K562 (cell line): ENCODE data around the gene USP35. TPM values are rescaled to one million over a fixed set of nuclear protein-coding genes. Genes with fewer than 3 reads are reported as not detected.

Experiments
- ATAC-seq: fragments of 200-7000 bp; cut with Tn5 transposase; 3 replicates; pipeline ENCODE4 v1.9.1; 2020; ENCODE audit warnings: moderate library complexity
- BruUV-seq: library from RNA; stranded (reverse); fragments of 400-500 nt; replicated peaks from 2 replicates; lab custom pipeline; 2021; lab: Mats Ljungman, UMichigan
- CTCF ChIA-PET: fragments of 300-600 bp; formaldehyde crosslinking; extraction: SDS; loops from one replicate; lab custom pipeline; 2021; ENCODE audit warnings: low intra/inter-chr PET ratio; lab: Yijun Ruan, JAX
- POLR2A ChIA-PET: fragments of 300-600, 350-650 bp; sonication (Branson Sonifier 250); formaldehyde crosslinking; extraction: SDS; loops from one replicate; lab custom pipeline; 2021; ENCODE audit warnings: antibody characterized with exemption, inconsistent platforms; lab: Yijun Ruan, JAX
- DNase-seq, 4 experiments: peaks; one replicate each; pipeline versions ENCODE4 v3.0.0 to v3.0.0-alpha.2; 2011 to 2018; ENCODE audit warnings: low spot score in 3 of 4, mixed read lengths in 3 of 4; ENCODE audit errors: extremely low read depth in 1 of 4
- FAIRE-seq: peaks from 2 replicates; lab custom pipeline; 2011; peaks lifted over from hg19 to GRCh38; lab: Jason Lieb, UNC
- H2AFZ ChIP-seq: 2 replicates; pipeline ENCODE4 v1.6.0; 2011; ENCODE audit warnings: low read depth, low read length, control low read depth, inconsistent platforms
- H3K27ac ChIP-seq: fragments of 200-600 bp; 3 replicates; pipeline ENCODE4 v1.8.0; 2011; ENCODE audit warnings: low read depth, mild to moderate bottlenecking, control low read depth, inconsistent platforms, low read length, moderate library complexity, mixed read lengths; ENCODE audit errors: extremely low read depth
- H3K27me3 ChIP-seq, 2 experiments: fragments of 300-600 bp in 1 of 2; 2 replicates in 1 of 2; 3 replicates in 1 of 2; pipeline versions ENCODE4 v1.6.0 to v1.8.0; 2011; ENCODE audit warnings: inconsistent platforms in 2 of 2, low read length in 2 of 2, mild to moderate bottlenecking in 1 of 2, mixed read lengths in 1 of 2, moderate library complexity in 1 of 2; ENCODE audit not compliant: control insufficient read depth in 2 of 2, insufficient read depth in 2 of 2
- H3K36me3 ChIP-seq: fragments of 300-600 bp; 3 replicates; pipeline ENCODE4 v1.8.0; 2011; ENCODE audit warnings: mild to moderate bottlenecking, low read length, inconsistent platforms; ENCODE audit not compliant: control insufficient read depth, insufficient read depth
- H3K4me1 ChIP-seq, 2 experiments: fragments of 200-600 bp in 1 of 2; replicated peaks in 1 of 2; 2 replicates in 1 of 2; 3 replicates in 1 of 2; pipeline versions ENCODE4 v1.5.1 to v1.8.0; 2011; ENCODE audit warnings: inconsistent platforms in 2 of 2, low read length in 2 of 2, mild to moderate bottlenecking in 1 of 2, mixed read lengths in 1 of 2, moderate library complexity in 1 of 2; ENCODE audit not compliant: control insufficient read depth in 2 of 2, insufficient read depth in 2 of 2
- H3K4me2 ChIP-seq: 2 replicates; pipeline ENCODE4 v1.6.1; 2011; ENCODE audit warnings: low read length, control low read depth, inconsistent platforms, mixed read lengths; ENCODE audit not compliant: insufficient read depth
- H3K4me3 ChIP-seq: fragments of 200-600 bp; sonication (generic), shearing (Covaris generic); 2 replicates; pipeline ENCODE4 v1.5.1; 2016; ENCODE audit warnings: control low read depth, inconsistent platforms
- H3K79me2 ChIP-seq: fragments of 200-600 bp; 3 replicates; pipeline ENCODE4 v1.8.0; 2011; ENCODE audit warnings: low read length, inconsistent platforms; ENCODE audit not compliant: control insufficient read depth, insufficient read depth
- H3K9ac ChIP-seq, 2 experiments: 2 replicates each; pipeline versions ENCODE4 v1.6.0 to v1.6.1; 2011; ENCODE audit warnings: low read depth in 2 of 2, low read length in 2 of 2, control low read depth in 1 of 2, inconsistent platforms in 1 of 2, mild to moderate bottlenecking in 1 of 2, mixed read lengths in 1 of 2; ENCODE audit not compliant: insufficient read depth in 1 of 2
- H3K9me1 ChIP-seq: one replicate; pipeline ENCODE4 v1.6.0; 2011; ENCODE audit warnings: inconsistent platforms, mild to moderate bottlenecking, low read length, moderate library complexity; ENCODE audit not compliant: control insufficient read depth, insufficient read depth
- H3K9me3 ChIP-seq: replicated peaks from 2 replicates; pipeline ENCODE4 v1.5.1; 2011; ENCODE audit warnings: low read depth, low read length, inconsistent platforms; ENCODE audit not compliant: control insufficient read depth, insufficient read depth
- H4K20me1 ChIP-seq: replicated peaks from 2 replicates; pipeline ENCODE4 v1.6.1; 2011; ENCODE audit warnings: low read length, inconsistent platforms, mixed read lengths; ENCODE audit not compliant: control insufficient read depth, insufficient read depth
- AFF4 ChIP-seq: sonication (generic); formaldehyde crosslinking; IDR thresholded peaks from 2 replicates; pipeline ENCODE4 v1.8.0; 2023; ENCODE audit warnings: mild to moderate bottlenecking, missing genetic modification reagents
- DACH1 ChIP-seq: fragments of 450-650 bp; IDR thresholded peaks from 2 replicates; pipeline ENCODE4 v1.6.1; 2018; ENCODE audit not compliant: partially characterized antibody
- EGR1 ChIP-seq: fragments of 450-650 bp; conservative IDR thresholded peaks from 2 replicates; pipeline ENCODE4 v1.6.1; 2017; ENCODE audit warnings: mild to moderate bottlenecking
- GABPB2 ChIP-seq: fragments of 250-450 bp; sonication (Bioruptor Pico); conservative IDR thresholded peaks from 2 replicates; pipeline ENCODE4 v1.5.1; 2021; ENCODE audit warnings: mild to moderate bottlenecking
- MXI1 ChIP-seq: IDR thresholded peaks from 2 replicates; pipeline ENCODE4 v1.6.1; 2011; ENCODE audit warnings: low read depth, mild to moderate bottlenecking, improper control_type of control experiment, low read length
- TFE3 ChIP-seq: fragments of 450-650 bp; formaldehyde crosslinking; IDR thresholded peaks from 2 replicates; pipeline ENCODE4 v1.4.0; 2020; ENCODE audit warnings: mild to moderate bottlenecking, mixed read lengths
- USF1 ChIP-seq: sonication (generic); formaldehyde crosslinking; IDR thresholded peaks from 2 replicates; pipeline ENCODE4 v1.9.0; 2022; ENCODE audit warnings: mild to moderate bottlenecking, missing genetic modification reagents
- ZSCAN32 ChIP-seq: fragments of 450-650 bp; formaldehyde crosslinking; IDR thresholded peaks from 2 replicates; pipeline ENCODE4 v1.4.0; 2020; ENCODE audit warnings: mild to moderate bottlenecking, moderate library complexity
- WGBS: fragments of 100-300 bp; shearing (Covaris generic); methylation state at CpG from one replicate; pipeline ENCODE4 v1.1.6; 2016; ENCODE audit warnings: low coverage, mixed read lengths; ENCODE audit not compliant: insufficient coverage; ENCODE audit errors: missing lambda C conversion rate; 5-methylcytosine and 5-hydroxymethylcytosine counted together
- in situ Hi-C: fragments of 300-500 bp; cut with MboI; formaldehyde crosslinking; loops from 4 replicates; pipeline ENCODE4 v1.15.0; 2018; ENCODE audit warnings: inconsistent platforms, mixed read lengths
- intact Hi-C: fragments of 100-400 bp; cut with micrococcal nuclease; formaldehyde crosslinking; loops from 2 replicates; pipeline ENCODE4 v1.14.2; 2022
- polyA plus RNA-seq, 8 experiments: library from polyadenylated mRNA; depleted of rRNA in 4 of 8; stranded (reverse) in 5 of 8; unstranded in 3 of 8; fragments of >200 nt; fragmentation: Nextera tagmentation in 2 of 8; fragmentation: Illumina TruSeq in 1 of 8; extraction: Ambion mirVana in 2 of 8; extraction: Trizol in 1 of 8; gene quantifications; 2 replicates each; pipeline versions ENCODE4 v1.2.1 to v1.2.3, GENCODE V29; 2011 to 2014; ENCODE audit warnings: inconsistent platforms in 1 of 8, missing spikeins in 1 of 8
- total RNA-seq, 7 experiments: library from RNA; depleted of rRNA in 6 of 7; stranded (reverse); fragments of >200 nt in 6 of 7; fragmentation: Illumina TruSeq in 2 of 7; extraction: Trizol in 2 of 7; gene quantifications; 2 replicates each; pipeline versions ENCODE4 v1.2.1 to v1.2.3, GENCODE V29; 2011 to 2021; ENCODE audit warnings: low replicate concordance in 1 of 7

The USP35 gene
- total and polyA plus RNA-seq, 9 of the 15 experiments (the other 6 are each of a cell fraction or from before 2014, with no cell fraction given), result 0.01 to 4.8 (median 3.6) TPM

GRCh38 chr11:78140392-78141077, 48.2 kb upstream of the USP35 start (continued):
- TF ChIP-seq AFF4 (CRISPR knock-in tag), result no peak
- TF ChIP-seq EGR1, result peak; percentile 59
- peak; percentile 14 for TF ChIP-seq DACH1

GRCh38 chr11:78145511-78146025, 43.2 kb upstream of the USP35 start:
- WGBS, result 78% methylated on average over 1 of the region's 1 CpG
- no peak for ATAC-seq
- TF ChIP-seq TFE3 (CRISPR knock-in tag), result peak; percentile 25
- TF ChIP-seq ZSCAN32 (CRISPR knock-in tag), result no peak
- TF ChIP-seq MXI1, result no peak
- no peak for TF ChIP-seq GABPB2 (CRISPR knock-in tag)
- no peak for TF ChIP-seq USF1 (CRISPR knock-in tag)
- TF ChIP-seq, all 486 proteins: peak for 1
- no TSS peak for BruUV-seq
- intact Hi-C loops, result loop anchor here (5.0 kb wide), 2 partner anchors 42 to 417 kb away; partner anchors contain the start of genes KCTD21 and USP35
- Histone ChIP-seq H2AFZ (no peak overlapping the region), H3K4me3 (no peak overlapping the region), H3K9ac (no peak overlapping the region), H3K36me3 (peaks cover 4% of the 10 kb centered on the region; the same call in 2 of the 3 replicates), H3K4me2 (no peak overlapping the region), H3K9me3 (no peaks in the 10 kb centered on the region), H3K4me1 (peaks cover 6% of the 10 kb centered on the region in 2 experiments; a peak in 3 of 5 replicates), H3K79me2 (peaks cover 7% of the 10 kb centered on the region), H4K20me1 (no peaks in the 10 kb centered on the region), H3K9me1 (no peaks in the 10 kb centered on the region), H3K27ac (no peak overlapping the region), H3K27me3 (no peaks in the 10 kb centered on the region)
- POLR2A ChIA-PET, result interaction anchor here (0.6 to 0.7 kb wide), 2 partner anchors 22 to 68 kb away, joined by 3 read pairs; no protein-coding TSS in a partner anchor
- in situ Hi-C loops, result no loop called here
- CTCF ChIA-PET, result no interaction called here
- no peak for DNase-seq
- FAIRE-seq, result no peak
